CD14-positive monocyte (primary cell): ENCODE results near the gene ZNG1B. TPM values are rescaled to one million over a fixed set of nuclear protein-coding genes. Genes with fewer than 3 reads are reported as not detected.
"Not testable (repeated sequence)": the region's sequence is repeated elsewhere in the genome, so short reads cannot be mapped to it uniquely, and the experiment has no call there.

Experiments
- DNase-seq, 3 donors: peaks; one replicate each; pipeline ENCODE4 v3.0.0-alpha.2; 2011 to 2022
- H2AFZ ChIP-seq: 2 replicates; pipeline ENCODE4 v1.6.0; 2012; ENCODE audit warnings: mild to moderate bottlenecking, low read depth, low read length, inconsistent platforms; ENCODE audit not compliant: insufficient read depth, poor library complexity, severe bottlenecking
- H3K27ac ChIP-seq, 2 donors: 1 replicate in 1 of 2; 2 replicates in 1 of 2; pipeline ENCODE4 v1.5.1; 2012 to 2013; ENCODE audit warnings: low read length in 2 of 2, control low read depth in 1 of 2, inconsistent platforms in 1 of 2, low read depth in 1 of 2, mild to moderate bottlenecking in 1 of 2
- H3K27me3 ChIP-seq, 2 donors: one replicate each; pipeline versions ENCODE4 v1.6.0 to v1.6.1; 2011 to 2013; ENCODE audit warnings: low read length in 2 of 2; ENCODE audit not compliant: control insufficient read depth in 2 of 2, insufficient read depth in 2 of 2
- H3K36me3 ChIP-seq, 2 donors: replicated peaks in 1 of 2; 1 replicate in 1 of 2; 2 replicates in 1 of 2; pipeline versions ENCODE4 v1.5.1 to v1.6.1; 2012 to 2013; ENCODE audit warnings: low read length in 2 of 2, control low read depth in 1 of 2, inconsistent platforms in 1 of 2, mild to moderate bottlenecking in 1 of 2; ENCODE audit not compliant: insufficient read depth in 2 of 2, control insufficient read depth in 1 of 2
- H3K4me1 ChIP-seq, 2 donors: 1 replicate in 1 of 2; 2 replicates in 1 of 2; pipeline versions ENCODE4 v1.5.1 to v1.6.1; 2012 to 2013; ENCODE audit warnings: low read length in 2 of 2, control low read depth in 1 of 2, inconsistent platforms in 1 of 2, mild to moderate bottlenecking in 1 of 2, moderate library complexity in 1 of 2; ENCODE audit not compliant: insufficient read depth in 2 of 2, control insufficient read depth in 1 of 2
- H3K4me2 ChIP-seq: replicated peaks from 2 replicates; pipeline ENCODE3; 2012; ENCODE audit warnings: low read length, moderate library complexity, mild to moderate bottlenecking; ENCODE audit not compliant: poor library complexity, severe bottlenecking; ENCODE audit errors: extremely low read depth
- H3K4me3 ChIP-seq, 3 experiments: fragments of 200-600 bp in 1 of 3; sonication (generic) in 1 of 3; replicated peaks in 1 of 3; 1 replicate in 2 of 3; 2 replicates in 1 of 3; pipeline ENCODE4 v1.5.1; 2011 to 2013; ENCODE audit warnings: low read length in 3 of 3, mild to moderate bottlenecking in 3 of 3, control low read depth in 2 of 3, low read depth in 2 of 3, inconsistent platforms in 1 of 3, moderate library complexity in 1 of 3
- H3K79me2 ChIP-seq: 2 replicates; pipeline ENCODE4 v1.6.0; 2012; ENCODE audit warnings: mild to moderate bottlenecking, control low read depth, inconsistent platforms, low read length, moderate library complexity; ENCODE audit not compliant: insufficient read depth
- H3K9ac ChIP-seq: 2 replicates; pipeline ENCODE4 v1.6.0; 2017; ENCODE audit warnings: low read length, mild to moderate bottlenecking; ENCODE audit not compliant: insufficient read depth, poor library complexity, severe bottlenecking
- H3K9me3 ChIP-seq, 2 donors: replicated peaks in 1 of 2; 1 replicate in 1 of 2; 2 replicates in 1 of 2; pipeline versions ENCODE4 v1.5.1 to v1.6.1; 2012 to 2013; ENCODE audit warnings: low read length in 2 of 2, control low read depth in 1 of 2; ENCODE audit not compliant: control insufficient read depth in 1 of 2, insufficient read depth in 1 of 2
- H4K20me1 ChIP-seq: 2 replicates; pipeline ENCODE4 v1.6.0; 2012; ENCODE audit warnings: mild to moderate bottlenecking, low read length, control low read depth, moderate library complexity; ENCODE audit not compliant: insufficient read depth
- H3K27ac Mint-ChIP-seq, 7 donors: one replicate each; pipeline ENCODE4 v1.8.0; 2020; ENCODE audit warnings: mild to moderate bottlenecking in 7 of 7, mixed read lengths in 7 of 7, moderate library complexity in 6 of 7, inconsistent platforms in 2 of 7
- H3K27me3 Mint-ChIP-seq, 3 donors: one replicate each; pipeline ENCODE4 v1.8.0; 2021 to 2022; ENCODE audit warnings: low read depth in 3 of 3, mild to moderate bottlenecking in 3 of 3, mixed read lengths in 3 of 3, moderate library complexity in 3 of 3, inconsistent platforms in 1 of 3
- H3K36me3 Mint-ChIP-seq, 2 donors: one replicate each; pipeline ENCODE4 v1.8.0; 2020; ENCODE audit warnings: mixed read lengths in 2 of 2, inconsistent platforms in 1 of 2, mild to moderate bottlenecking in 1 of 2
- H3K4me1 Mint-ChIP-seq: one replicate; pipeline ENCODE4 v1.8.0; 2020; ENCODE audit warnings: mild to moderate bottlenecking, mixed read lengths
- H3K4me3 Mint-ChIP-seq, 2 donors: one replicate each; pipeline ENCODE4 v1.8.0; 2020; ENCODE audit warnings: mild to moderate bottlenecking in 2 of 2, mixed read lengths in 2 of 2, moderate library complexity in 1 of 2
- H3K9me3 Mint-ChIP-seq, 7 donors: one replicate each; pipeline ENCODE4 v1.8.0; 2020 to 2022; ENCODE audit warnings: mixed read lengths in 7 of 7, mild to moderate bottlenecking in 6 of 7, moderate library complexity in 6 of 7, inconsistent platforms in 2 of 7
- WGBS: methylation state at CpG from one replicate; pipeline ENCODE4 v1.1.5; 2013; ENCODE audit warnings: missing lambda C conversion rate; ENCODE audit not compliant: insufficient coverage; 5-methylcytosine and 5-hydroxymethylcytosine counted together
- intact Hi-C, 2 donors: fragments of 100-400 bp; cut with micrococcal nuclease; formaldehyde crosslinking; loops; one replicate each; pipeline versions ENCODE4 v1.15.0 to v1.15.1; 2023
- polyA plus RNA-seq, 3 donors: library from polyadenylated mRNA; depleted of rRNA in 1 of 3; unstranded in 2 of 3; stranded (reverse) in 1 of 3; fragments of 300-500 nt in 2 of 3; fragments of >200 nt in 1 of 3; fragmentation: Illumina TruSeq in 2 of 3; gene quantifications; 1 replicate in 2 of 3; 2 replicates in 1 of 3; pipeline ENCODE4 v1.2.3, GENCODE V29; 2012 to 2021

The ZNG1B gene
- polyA plus RNA-seq, 3 donors: 38.3 to 55.0 (median 49.8) TPM

DNA sequence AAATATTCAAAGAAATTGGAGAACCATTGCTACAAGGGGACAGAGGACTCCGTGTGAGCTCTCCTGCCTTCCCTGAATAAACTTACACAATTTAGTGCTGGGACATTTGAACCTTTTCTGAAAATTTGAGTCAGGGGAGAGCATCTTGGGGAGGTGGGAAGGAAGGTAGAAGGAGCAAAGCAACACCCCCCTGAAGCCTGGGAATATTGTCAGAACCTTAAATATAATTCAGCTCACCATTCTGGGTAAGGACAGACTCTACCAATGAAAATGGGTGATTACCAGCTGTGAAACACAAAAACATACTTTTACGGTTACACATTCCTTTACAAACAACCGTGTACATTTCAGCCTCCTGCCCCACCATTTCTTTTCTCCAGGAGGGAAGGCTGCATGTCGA is 60.9 kb downstream of the ZNG1B start, which contains the start of gene FOXD4L1:
Gene FOXD4L1, plus strand, starts transcription at position 301 of the 400 bp plus-strand sequence. CDS start 592 bp downstream, outside the sequence.
- DNase-seq: not testable (repeated sequence)

DNA sequence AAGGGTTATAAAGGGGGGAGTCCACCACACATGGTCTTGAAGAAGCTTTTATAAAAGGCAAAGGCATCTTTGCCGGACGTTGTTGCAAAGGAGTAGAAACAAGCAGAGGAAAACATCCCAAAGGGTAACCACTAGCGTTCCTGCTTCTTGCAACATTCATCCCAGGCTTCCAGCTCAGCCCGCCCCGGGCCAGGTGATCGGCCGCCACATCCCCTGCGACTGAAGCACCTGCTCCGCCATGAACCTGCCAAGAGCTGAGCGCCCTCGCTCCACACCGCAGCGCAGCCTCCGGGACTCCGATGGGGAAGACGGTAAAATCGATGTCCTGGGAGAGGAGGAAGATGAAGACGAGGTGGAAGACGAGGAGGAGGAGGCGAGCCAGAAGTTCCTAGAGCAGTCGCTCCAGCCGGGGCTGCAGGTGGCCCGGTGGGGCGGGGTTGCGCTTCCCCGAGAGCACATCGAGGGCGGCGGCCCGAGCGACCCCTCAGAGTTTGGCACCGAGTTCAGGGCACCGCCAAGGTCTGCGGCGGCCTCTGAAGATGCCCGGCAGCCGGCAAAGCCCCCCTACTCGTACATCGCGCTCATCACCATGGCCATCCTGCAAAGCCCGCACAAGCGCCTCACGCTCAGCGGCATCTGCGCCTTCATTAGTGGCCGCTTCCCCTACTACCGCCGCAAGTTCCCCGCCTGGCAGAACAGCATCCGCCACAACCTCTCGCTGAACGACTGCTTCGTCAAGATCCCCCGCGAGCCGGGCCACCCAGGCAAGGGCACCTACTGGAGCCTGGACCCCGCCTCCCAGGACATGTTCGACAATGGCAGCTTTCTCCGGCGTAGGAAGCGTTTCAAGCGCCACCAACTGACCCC is 61.8 kb downstream of the ZNG1B start:
- H4K20me1 ChIP-seq, H3K4me2 ChIP-seq, H3K36me3 ChIP-seq, DNase-seq, H3K9ac ChIP-seq, H3K27ac Mint-ChIP-seq, intact Hi-C loops, H3K9me3 ChIP-seq, H3K27ac ChIP-seq, H3K79me2 ChIP-seq, H3K4me3 ChIP-seq, H2AFZ ChIP-seq: not testable (repeated sequence)
- Mint-ChIP-seq H3K36me3 (peaks cover 11 to 18% of the 10 kb centered on the region in 2 donors), H3K9me3 (peaks cover 0 to 20% (median 2%) of the 10 kb centered on the region in 7 donors), H3K4me3 (peak overlapping the region; percentile 24 to 46), H3K27me3 (peaks cover 21 to 69% (median 44%) of the 10 kb centered on the region in 3 donors), H3K4me1 (peaks cover 31% of the 10 kb centered on the region)
- WGBS: 11% methylated on average over 8 of the region's 62 CpGs
- Histone ChIP-seq H3K4me1 (peaks cover 26 to 29% of the 10 kb centered on the region in 2 donors), H3K27me3 (peaks cover 25 to 43% of the 10 kb centered on the region in 2 donors)

More for the DNA sequence above, 60.9 kb downstream of the ZNG1B start, which contains the start of gene FOXD4L1:
- H3K9ac ChIP-seq, H3K9me3 ChIP-seq, H3K36me3 ChIP-seq, H3K4me3 ChIP-seq, H4K20me1 ChIP-seq, H3K79me2 ChIP-seq, H3K27ac ChIP-seq, H2AFZ ChIP-seq, intact Hi-C loops, H3K4me2 ChIP-seq, H3K27ac Mint-ChIP-seq: not testable (repeated sequence)
- peaks cover 11 to 18% of the 10 kb centered on the region in 2 donors for H3K36me3 Mint-ChIP-seq
- H3K4me1 ChIP-seq: peaks cover 20 to 21% of the 10 kb centered on the region in 2 donors
- peaks cover 16 to 60% (median 41%) of the 10 kb centered on the region in 3 donors for H3K27me3 Mint-ChIP-seq
- H3K9me3 Mint-ChIP-seq: peaks cover 0 to 18% (median 2%) of the 10 kb centered on the region in 7 donors
- no CpG with 5 or more reads among the region's 4 CpGs for WGBS
- peaks cover 28% of the 10 kb centered on the region for H3K4me1 Mint-ChIP-seq
- peaks cover 16 to 39% of the 10 kb centered on the region in 2 donors for H3K27me3 ChIP-seq
- H3K4me3 Mint-ChIP-seq: peak within 1 kb of the TSS; percentile 24 to 73

DNA sequence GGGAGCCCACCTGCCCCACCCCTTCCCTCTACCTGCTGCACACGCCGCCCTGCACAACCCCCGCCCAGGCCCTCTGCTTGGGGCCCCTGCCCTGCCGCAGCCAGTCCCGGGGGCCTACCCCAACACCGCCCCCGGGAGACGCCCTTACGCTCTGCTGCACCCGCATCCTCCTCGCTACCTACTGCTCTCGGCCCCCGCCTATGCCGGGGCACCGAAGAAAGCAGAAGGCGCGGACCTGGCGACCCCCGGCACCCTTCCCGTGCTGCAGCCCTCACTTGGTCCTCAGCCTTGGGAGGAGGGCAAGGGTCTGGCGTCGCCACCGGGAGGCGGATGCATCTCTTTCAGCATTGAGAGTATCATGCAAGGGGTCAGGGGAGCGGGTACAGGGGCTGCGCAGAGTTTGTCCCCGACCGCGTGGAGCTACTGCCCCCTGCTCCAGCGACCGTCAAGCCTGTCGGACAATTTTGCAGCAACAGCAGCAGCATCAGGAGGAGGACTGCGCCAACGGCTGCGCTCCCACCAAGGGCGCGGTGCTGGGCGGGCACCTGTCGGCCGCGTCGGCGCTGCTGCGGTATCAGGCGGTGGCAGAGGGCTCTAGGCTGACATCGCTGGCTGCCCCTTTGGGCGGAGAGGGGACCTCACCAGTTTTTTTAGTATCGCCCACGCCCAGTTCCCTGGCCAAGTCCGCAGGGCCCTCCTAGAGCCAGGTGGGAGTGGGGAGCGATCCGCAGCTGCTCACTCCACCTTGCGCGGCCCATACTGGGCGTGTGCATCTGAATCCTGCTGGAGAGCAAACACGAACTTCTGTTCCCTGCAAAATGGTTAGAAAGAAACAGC is 62.6 kb downstream of the ZNG1B start:
- H3K9ac ChIP-seq, intact Hi-C loops, H3K27ac ChIP-seq, H3K4me2 ChIP-seq, DNase-seq, H3K4me3 ChIP-seq, H3K36me3 ChIP-seq, H3K79me2 ChIP-seq, H4K20me1 ChIP-seq, H3K9me3 ChIP-seq, H2AFZ ChIP-seq, H3K27ac Mint-ChIP-seq: not testable (repeated sequence)
- Mint-ChIP-seq H3K4me3 (peak overlapping the region; percentile 31 to 54), H3K9me3 (peaks cover 0 to 22% (median 2%) of the 10 kb centered on the region in 7 donors), H3K27me3 (peaks cover 25 to 73% (median 48%) of the 10 kb centered on the region in 3 donors), H3K4me1 (peaks cover 32% of the 10 kb centered on the region), H3K36me3 (peaks cover 11 to 18% of the 10 kb centered on the region in 2 donors)
- WGBS: 8% methylated on average over 26 of the region's 56 CpGs
- peaks cover 27 to 29% of the 10 kb centered on the region in 2 donors for H3K4me1 ChIP-seq
- H3K27me3 ChIP-seq: peaks cover 27 to 46% of the 10 kb centered on the region in 2 donors

DNA sequence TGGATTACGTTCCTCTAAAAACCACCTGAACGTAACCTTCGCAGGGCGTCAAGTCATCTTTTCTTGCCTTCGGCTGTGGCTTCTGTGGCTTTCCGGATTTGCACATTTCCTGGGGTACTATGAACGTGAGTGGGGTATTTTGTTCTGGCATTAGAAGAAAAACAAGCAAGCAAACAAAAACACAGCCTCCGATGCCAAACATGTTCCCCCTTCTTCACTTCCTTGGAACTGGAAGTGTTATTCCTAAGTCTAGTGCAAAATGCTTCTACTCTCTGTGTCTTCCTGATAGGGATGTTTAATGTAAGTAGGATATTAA is 63.2 kb downstream of the ZNG1B start:
- H3K4me3 Mint-ChIP-seq: peak overlapping the region in 1 of 2 donors; percentile 54
- H3K4me2 ChIP-seq, H4K20me1 ChIP-seq, intact Hi-C loops, H3K27ac Mint-ChIP-seq, H3K36me3 ChIP-seq, H3K9me3 ChIP-seq, H3K4me3 ChIP-seq, H3K27ac ChIP-seq, H3K9ac ChIP-seq, H3K79me2 ChIP-seq, H2AFZ ChIP-seq, DNase-seq: not testable (repeated sequence)
- Histone ChIP-seq H3K4me1 (peaks cover 27 to 29% of the 10 kb centered on the region in 2 donors), H3K27me3 (peaks cover 28 to 48% of the 10 kb centered on the region in 2 donors)
- H3K36me3 Mint-ChIP-seq: peaks cover 11 to 18% of the 10 kb centered on the region in 2 donors
- WGBS: no CpG with 5 or more reads among the region's 8 CpGs
- H3K27me3 Mint-ChIP-seq: peaks cover 27 to 78% (median 50%) of the 10 kb centered on the region in 3 donors
- H3K4me1 Mint-ChIP-seq: peaks cover 32% of the 10 kb centered on the region
- peaks cover 0 to 22% (median 2%) of the 10 kb centered on the region in 7 donors for H3K9me3 Mint-ChIP-seq
